HG03039 (cell line): Measurements from ENCODE around the gene ATG4B.

Experiments used
- ATAC-seq: cut with Tn5 transposase; IDR thresholded peaks from one replicate; pipeline ENCODE4 v1.9.1; 2021; ENCODE audit warnings: mild to moderate bottlenecking, moderate library complexity; ENCODE audit not compliant: unreplicated experiment

ATG4B gene

DNA sequence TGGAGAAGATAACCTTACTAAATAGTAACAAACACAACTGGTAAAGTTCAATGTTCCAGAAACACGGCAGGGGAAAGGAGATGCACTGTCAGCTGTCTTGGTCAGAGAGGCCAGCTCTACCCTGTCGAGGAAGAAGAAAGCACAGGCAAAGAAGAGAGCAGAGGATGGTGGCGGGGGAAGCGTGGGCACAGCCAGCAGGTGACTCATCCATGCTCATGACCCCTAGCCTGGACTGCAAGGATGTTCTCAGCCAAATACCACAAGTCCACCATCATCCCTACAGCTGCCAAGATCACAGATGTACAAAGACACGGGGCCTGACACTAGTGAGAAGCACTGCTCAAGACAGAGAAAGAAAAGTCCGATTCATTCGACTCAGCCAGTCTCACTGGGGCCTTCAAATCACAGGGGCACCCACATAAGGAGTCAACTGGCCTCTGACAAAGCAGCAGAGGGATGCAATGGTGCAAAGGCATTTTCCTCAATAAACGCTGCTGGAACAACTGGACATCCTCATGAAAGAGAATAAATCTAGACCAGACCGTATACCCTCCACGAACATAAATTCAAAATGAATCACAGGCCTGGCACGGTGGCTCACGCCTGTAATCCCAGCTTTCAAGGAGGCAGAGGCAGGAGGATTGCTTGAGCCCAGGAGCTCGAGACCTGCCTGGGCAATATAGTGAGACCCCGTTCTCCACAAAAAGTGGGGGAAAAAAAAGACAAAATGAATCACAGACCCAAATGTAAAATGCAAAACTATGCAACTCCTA lies 43.5 kb downstream of the ATG4B start:
- ATAC-seq, result no peak

DNA sequence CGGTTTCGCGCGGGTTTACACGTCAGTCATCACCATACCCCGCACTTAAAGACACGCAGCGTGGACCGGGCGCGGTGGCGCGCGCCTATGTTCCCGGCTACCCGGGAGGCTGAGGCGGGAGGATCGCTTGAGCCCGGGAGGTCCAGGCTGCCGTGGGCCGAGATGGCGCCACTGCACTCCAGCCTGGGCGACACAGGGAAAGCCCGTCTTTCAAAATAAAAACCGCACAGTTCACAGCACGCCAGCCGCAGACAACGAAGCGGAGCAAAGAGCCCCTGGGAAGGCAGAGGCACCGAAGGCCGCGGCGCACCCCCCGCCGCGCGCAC lies 48.8 kb downstream of the ATG4B start:
- peak; percentile 5 for ATAC-seq

DNA sequence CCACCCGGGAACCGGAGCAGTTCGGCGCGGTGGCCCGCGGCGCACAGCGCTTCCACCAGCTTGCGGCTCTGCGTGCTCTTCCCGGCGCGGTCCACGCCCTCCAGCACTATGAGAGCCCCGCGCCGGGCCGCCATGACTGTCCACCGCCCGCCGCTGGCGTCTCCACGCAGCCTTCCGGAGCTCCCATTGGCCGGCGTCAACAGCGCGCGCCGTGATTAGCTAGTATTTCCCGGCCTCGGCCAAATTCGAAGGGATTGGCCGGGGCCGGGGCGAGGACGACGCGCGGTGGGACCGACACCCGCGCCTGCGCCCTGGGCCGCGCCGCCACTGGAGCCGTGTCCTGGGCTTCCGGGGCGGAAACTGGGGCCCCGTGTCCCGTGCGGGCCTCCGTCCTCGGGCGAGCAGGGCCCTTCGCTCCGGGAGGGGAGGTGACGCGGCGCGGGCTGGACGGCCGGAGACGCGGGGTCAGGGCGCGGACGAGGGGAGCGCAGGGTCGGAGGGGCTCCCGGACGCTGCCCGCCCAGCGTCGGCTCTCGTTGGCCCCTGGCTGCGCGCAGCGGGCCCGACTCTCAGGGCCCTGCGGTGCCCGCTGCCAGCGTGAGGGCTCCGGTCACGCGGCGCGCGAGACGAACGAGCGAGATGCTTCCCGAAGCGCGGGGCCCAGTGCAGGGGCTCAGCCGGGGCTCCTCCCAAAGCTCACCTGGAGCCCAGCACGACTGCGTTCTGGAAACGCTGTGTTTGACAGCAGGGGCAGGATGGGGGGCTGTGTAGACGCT lies 49.3 kb downstream of the ATG4B start, which contains the start of gene DTYMK:
Gene DTYMK (minus strand): TSS at position 166 of the 776 bp plus-strand sequence. CDS start 32 bp downstream, at position 134.
- ATAC-seq, result peak; percentile 87

DNA sequence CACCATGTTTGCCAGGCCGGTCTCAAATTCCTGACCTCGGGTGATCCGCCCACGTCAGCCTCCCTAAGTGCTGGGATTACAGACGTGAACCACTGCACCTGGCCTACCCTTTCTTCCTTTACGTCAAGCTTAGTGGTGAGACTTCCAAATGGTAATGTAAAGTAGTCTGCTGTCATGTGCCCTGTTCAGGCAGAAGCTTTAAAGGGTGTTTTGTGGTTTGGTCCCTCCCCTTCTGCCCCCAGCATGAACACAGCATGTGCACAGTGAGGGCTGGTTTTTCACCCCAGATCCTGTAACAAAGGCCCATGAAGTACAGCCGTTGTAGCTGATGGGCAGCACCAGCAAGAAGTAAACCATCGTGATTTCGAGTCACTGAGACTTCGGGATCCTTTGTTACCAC lies 51.8 kb downstream of the ATG4B start:
- ATAC-seq, result no peak

DNA sequence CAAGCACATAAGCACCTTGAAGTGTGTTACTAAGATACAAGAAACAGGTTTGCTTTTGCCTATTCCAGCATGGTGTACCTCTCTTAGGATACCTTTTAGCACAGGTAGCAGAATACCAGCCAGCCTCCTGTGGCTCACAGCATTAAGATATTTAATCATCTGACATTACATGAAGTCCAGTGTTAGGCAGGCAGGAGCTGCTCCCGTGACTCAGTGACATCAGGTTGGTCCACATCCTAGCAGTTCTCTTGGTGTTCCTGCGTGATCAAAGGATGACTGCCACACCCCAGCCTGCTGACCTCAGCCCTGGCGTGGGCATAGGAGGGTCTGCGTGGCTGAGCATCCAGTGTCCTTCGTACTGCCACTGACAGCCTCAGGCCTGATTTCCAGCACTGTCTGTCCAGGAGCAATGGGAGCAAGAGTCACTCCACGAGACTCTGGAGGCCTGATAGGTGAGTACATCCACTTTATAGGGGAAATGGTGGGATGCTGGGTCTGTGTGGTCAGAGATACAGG lies 52.8 kb downstream of the ATG4B start:
- ATAC-seq, result no peak

DNA sequence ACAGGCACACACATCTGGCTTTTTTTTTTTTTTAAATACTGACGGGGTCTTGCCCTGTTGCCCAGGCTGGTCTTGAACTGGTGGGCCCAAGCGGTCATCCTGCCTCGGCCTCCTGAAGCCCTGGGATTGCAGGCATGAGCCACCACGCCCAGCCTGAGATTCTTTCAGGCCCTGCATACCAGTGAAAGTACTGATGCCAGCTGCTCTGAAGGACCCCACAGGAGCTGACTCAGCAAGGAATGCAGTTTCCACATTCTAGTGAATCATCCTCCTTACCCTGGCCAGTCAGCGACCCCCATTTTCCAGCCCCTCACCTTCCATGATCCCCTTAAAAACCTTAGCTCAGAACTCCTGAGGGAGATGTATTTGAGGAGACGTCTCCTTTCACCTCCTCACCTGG lies 55.0 kb downstream of the ATG4B start:
- no peak for ATAC-seq

DNA sequence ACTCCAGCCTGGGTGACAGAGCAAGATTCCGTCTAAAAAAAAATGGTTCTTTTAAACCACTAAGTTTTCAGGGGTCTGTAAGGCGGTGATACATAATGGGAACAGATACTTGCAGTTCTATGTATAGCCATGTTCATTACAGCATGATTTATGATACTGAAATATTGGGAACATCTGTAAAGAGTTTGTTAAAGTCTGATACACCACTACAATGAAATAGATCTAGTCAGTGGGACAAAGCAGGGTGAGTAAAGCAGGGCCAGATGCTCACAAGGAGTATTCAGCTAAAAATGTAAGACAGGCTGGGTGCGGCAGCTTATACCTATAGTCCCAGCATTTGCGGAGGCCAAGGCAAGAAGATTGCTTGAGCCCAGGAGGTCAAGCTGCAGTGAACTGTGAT lies 58.2 kb downstream of the ATG4B start:
- ATAC-seq, result no peak

DNA sequence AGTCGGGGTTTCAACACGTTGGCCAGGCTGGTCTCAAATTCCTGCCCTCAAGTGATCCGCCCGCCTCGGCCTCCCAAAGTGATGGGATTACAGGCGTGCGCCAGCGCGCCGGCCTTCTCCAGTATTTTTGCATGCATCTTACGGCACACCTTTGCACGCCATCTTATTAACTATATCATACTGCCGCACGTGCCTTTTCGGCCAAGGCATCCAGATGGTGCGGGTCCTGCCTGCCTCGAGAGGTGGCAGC lies 63.6 kb downstream of the ATG4B start:
- no peak for ATAC-seq

DNA sequence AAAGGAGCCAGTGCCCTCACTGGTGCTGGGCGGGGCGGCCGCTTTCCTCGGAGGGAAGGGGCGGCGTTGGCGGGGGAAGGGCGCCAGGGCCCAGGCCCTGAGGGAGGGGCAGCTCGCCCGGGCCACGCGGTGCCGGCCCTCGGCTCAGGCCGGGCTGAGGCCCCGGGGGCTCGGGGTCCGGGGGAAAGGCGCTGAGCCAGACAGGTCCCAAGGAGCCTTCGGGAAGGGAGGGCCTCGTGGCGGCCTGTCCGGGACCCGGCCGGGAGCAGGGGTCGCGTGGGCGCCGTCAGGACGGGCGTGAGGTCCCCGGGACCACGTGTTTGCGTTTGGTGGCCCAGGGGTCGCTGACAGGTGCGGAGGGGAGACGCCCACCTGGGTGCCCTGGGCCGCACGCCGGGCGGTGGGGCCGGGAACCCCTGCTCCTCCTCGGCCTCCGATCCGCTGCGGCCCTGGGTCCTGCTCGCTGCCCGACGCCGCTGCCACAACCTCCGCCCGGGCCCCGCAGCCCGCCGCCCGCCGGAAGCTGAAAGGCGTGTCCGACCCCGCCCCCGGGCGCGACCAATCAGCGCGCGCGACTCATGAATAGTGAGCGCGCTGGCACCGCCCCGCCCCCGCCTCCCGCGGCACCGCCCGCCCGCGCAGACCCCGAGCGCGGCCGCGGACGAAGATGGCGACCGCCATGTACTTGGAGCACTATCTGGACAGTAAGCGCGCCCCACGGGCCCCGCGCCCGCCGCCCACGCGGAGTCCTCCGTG lies 64.1 kb downstream of the ATG4B start, which contains the start of gene ING5:
Gene ING5 (plus strand): TSS at position 641 of the 756 bp plus-strand sequence. CDS start 27 bp downstream, at position 668.
- peak; percentile 51 for ATAC-seq

DNA sequence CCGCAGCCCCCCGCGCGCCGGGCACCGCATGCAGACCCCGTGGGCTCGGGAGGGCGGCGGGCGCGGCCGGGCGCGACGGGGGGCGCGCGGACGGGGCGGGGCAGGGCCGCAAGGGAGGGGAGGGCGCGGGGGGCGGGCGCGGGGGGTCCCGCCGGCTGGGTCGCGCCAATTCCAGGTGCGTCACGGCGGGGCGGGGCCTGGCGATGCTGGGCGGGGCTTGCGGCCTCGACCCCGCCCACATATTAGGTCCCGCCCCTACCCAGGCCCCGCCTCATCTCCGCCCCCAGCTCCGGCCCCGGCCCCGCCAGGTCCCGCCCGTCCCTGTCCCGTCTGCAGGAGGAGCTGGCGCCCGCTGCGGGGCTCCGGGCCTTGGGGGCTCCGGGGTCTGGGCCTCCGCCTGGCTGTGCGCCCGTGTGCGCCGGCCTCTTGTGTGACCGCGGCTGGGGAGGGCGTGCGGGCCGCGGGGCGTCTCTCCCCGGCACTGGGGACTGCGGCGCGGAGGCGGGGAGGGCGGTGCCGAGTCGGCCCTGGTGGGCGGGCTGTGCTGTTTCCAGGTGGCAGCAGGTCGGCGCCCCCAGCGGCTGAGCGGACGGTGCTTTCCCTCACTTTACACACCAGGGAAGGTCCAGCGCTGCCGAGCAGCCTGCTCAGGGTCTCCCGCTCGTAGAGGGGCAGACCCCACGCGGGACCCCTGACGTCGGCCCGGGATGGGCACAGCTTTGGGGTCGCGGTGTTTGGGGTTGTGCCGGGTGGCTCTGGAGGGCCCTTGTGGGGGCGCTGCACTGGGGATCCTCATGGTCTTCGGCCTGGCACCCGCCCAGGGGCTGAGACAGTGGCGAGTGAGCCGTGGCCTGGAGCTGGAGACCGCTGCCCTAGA lies 64.9 kb downstream of the ATG4B start:
- ATAC-seq, result peak; percentile 69

DNA sequence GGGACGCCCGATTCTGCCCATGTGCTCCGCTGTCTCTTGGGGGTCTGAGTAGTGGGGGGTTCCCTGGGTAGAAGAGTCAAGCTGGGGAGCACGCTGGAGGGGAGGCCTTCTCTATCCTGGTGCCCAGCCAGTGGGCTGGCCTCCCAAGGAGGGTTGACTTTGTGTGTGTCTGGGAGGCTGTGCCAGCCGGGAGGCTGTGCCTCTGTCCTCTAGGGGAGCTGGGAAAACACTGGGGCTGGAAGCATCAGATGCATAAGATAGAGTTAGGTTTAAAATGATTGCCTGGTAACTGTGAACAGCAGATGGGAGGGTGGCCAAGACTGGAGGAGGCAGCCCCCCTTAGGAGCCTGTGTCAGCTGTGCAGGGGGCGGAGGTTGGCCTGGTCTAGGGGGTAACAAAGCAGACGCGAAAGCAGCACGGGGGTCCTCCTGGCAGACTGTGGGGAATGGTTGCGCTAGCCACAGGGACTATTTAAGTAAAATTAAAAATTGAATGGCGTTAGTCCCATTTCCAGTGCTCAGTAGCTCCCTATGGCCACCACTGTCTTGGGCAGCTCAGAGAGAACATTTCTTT lies 65.6 kb downstream of the ATG4B start:
- no peak for ATAC-seq

DNA sequence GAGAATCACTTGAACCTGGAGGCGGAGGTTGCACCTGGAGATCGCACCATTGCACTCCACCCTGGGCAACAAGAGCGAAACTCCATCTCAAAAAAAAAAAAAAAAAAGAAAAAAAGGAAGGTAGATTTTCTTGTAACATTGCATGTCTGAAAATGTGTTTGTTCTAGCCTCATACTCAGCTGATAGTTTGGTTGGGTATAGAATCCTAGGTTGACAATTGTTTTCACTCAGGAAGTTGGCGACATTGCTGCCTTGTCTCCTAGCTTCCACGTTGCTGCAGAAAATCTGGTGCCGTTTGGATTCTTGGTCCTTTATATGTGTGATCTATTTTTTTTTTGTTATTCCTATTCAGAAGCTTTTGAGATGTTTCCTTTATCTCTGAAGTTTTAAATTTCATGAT lies 69.0 kb downstream of the ATG4B start:
- ATAC-seq, result no peak

DNA sequence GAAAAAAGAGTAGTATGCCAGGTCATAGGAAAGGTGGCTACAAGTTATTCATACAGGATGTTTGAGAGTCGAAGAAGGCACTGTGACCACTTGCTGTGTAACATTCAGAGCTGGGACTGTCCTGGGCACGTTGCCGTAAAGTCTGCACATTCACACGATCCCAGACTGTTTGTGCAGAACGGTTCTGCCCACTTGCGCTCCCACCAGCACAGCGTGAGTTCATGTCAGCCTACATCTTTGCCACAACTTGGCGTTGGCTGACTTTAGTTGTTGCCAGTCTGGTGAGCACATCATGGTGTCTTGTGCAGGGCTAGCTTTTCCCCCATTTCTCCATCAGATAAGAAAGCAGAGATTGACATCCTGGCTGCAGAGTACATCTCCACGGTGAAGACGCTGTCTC lies 71.4 kb downstream of the ATG4B start:
- no peak for ATAC-seq

DNA sequence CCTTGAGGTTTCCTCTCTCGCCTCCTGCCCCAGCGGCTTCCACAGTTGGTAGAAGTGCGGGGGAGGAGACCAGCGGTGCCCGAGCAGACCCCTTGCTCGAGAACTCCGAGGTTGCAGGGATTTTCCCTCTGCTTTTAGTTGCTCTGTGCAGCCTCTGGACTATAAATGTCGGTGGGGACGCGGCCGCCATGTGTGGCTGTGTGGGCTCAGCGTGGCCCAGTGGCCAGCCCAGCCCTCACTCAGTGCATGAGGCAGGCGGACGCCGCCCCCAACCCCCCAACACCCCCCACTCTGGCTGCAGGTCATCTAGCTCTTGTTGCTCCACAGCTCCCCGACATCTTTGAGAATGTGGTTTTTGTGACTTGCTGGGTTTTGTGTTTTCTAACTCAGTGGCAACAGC lies 81.6 kb downstream of the ATG4B start:
- no peak for ATAC-seq

DNA sequence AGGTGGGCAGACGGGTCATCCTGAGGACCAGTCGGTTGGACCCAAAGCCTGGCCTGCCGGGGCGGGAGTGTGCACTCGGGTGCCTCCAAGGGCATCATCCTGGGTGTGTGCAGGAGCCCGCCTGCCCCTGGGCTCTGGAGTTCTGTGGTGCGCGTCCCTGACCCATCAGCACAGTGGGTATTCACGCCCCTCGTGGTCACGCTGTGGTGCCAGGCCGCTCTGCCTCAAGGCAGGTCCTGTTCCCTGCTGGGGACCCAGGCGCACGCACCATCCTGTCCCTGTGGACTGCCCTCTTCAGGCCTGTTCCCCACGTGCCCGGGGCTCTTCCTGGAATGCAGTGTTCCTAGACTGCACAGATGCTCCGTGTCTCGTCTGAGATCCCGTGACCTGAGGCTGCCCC lies 82.6 kb downstream of the ATG4B start:
- no peak for ATAC-seq

DNA sequence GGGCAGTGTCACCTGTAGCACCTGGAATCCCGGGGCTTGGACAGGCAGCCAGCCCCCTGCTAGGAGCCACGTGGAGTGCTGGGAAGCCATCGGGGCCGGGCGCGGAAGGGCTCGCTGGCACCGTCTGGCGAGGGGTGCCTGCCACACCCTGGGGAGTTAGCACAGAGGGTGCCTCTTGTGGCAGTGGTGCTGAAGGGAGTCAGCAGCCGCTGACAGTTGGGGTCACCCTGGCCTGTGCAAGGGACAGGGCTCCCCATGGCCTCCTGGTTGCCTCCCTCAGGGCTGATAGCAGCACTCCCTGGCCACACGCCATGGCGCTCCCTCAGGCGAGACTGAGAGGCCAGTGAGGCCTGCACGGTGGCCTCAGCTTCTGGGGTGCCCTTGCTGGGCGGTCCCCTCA lies 83.1 kb downstream of the ATG4B start:
- no peak for ATAC-seq

DNA sequence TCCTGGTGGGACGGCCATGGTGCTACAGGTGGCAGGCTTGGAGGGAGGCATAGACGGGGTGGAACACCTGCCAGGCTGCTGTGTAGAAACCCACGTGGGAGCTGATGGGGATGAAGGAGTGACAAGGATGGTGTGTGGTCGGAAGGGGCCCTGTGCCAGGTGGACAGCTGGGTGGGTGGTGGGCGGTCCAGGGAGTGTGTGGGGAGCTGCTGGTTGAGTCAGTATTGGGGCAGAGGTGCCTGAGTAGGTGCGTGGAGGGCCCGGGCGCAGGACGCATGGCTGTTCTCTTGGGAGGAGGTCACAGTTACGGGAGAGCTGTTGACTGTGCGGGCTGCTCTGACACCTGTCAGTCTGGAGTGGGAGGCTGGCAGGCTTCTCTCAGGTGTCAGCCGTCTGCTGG lies 84.4 kb downstream of the ATG4B start:
- ATAC-seq, result no peak

DNA sequence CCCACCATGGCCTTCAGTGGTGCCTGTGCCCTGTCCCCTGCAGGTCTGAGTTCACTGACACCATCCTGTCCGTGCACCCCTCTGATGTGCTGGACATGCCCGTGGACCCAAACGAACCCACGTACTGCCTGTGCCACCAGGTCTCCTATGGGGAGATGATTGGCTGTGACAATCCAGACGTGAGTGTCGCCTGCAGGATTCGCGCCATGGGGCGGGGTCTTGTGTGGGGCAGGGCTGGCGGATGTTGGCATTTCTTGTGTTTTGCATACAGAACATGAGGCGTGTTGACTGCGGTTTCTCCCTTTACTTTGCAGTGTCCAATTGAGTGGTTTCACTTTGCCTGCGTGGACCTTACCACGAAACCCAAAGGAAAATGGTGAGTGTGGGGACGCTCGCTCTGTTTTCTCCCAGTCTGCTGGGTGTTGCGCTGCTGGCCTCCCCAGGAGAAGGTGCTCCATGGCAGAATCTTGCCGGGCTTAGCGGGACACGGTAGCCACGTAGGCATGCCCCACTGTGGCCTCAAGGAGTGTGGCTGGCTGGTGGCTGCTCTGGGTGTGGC lies 85.5 kb downstream of the ATG4B start:
- no peak for ATAC-seq
